GM19463 (cell line): Measurements from ENCODE around the gene ANKRD29.
"Not testable (repeated sequence)": the region's sequence is repeated elsewhere in the genome, so short reads cannot be mapped to it uniquely, and the experiment has no call there.

Experiments
- ATAC-seq: cut with Tn5 transposase; IDR thresholded peaks from one replicate; pipeline ENCODE4 v1.9.1; 2021; ENCODE audit warnings: mild to moderate bottlenecking, moderate library complexity; ENCODE audit not compliant: unreplicated experiment

ANKRD29 gene

GRCh38 chr18:23585007-23585871, 77.5 kb downstream of the ANKRD29 start:
- ATAC-seq: no peak

- no peak for ATAC-seq
Observed at GRCh38 chr18:23584019-23584983, 78.4 kb downstream of the ANKRD29 start.

GRCh38 chr18:23583071-23583865, 79.4 kb downstream of the ANKRD29 start:
- no peak for ATAC-seq

GRCh38 chr18:23580677-23581367, 81.9 kb downstream of the ANKRD29 start:
- no peak for ATAC-seq

GRCh38 chr18:23578891-23579653, 83.6 kb downstream of the ANKRD29 start:
- no peak for ATAC-seq

GRCh38 chr18:23578067-23578701, 84.5 kb downstream of the ANKRD29 start:
- ATAC-seq: no peak

- not testable (repeated sequence) for ATAC-seq
Observed at GRCh38 chr18:23577521-23577920, 85.2 kb downstream of the ANKRD29 start.

GRCh38 chr18:23575309-23575651, 87.4 kb downstream of the ANKRD29 start:
- no peak for ATAC-seq

GRCh38 chr18:23574611-23575308, 88.0 kb downstream of the ANKRD29 start:
- no peak for ATAC-seq

- ATAC-seq: no peak
Observed at GRCh38 chr18:23573626-23574431, 88.9 kb downstream of the ANKRD29 start.

GRCh38 chr18:23573020-23573419, 89.7 kb downstream of the ANKRD29 start:
- ATAC-seq: no peak

- no peak for ATAC-seq
Observed at GRCh38 chr18:23572570-23572969, 90.1 kb downstream of the ANKRD29 start.

- ATAC-seq: no peak
Observed at GRCh38 chr18:23572012-23572411, 90.7 kb downstream of the ANKRD29 start.

- no peak for ATAC-seq
Observed at GRCh38 chr18:23570912-23571504, 91.7 kb downstream of the ANKRD29 start.

GRCh38 chr18:23569299-23570063, 93.2 kb downstream of the ANKRD29 start:
- no peak for ATAC-seq

- no peak for ATAC-seq
Observed at GRCh38 chr18:23568281-23569138, 94.2 kb downstream of the ANKRD29 start.
